K562 (cell line): ENCODE data around the gene ZNF385C. TPM values are rescaled to one million over a fixed set of nuclear protein-coding genes. Genes with fewer than 3 reads are reported as not detected.

Experiments used
- ATAC-seq: fragments of 200-7000 bp; cut with Tn5 transposase; 3 replicates; pipeline ENCODE4 v1.9.1; 2020; ENCODE audit warnings: moderate library complexity
- BruUV-seq: library from RNA; stranded (reverse); fragments of 400-500 nt; replicated peaks from 2 replicates; lab custom pipeline; 2021; lab: Mats Ljungman, UMichigan
- CTCF ChIA-PET: fragments of 300-600 bp; formaldehyde crosslinking; extraction: SDS; loops from one replicate; lab custom pipeline; 2021; ENCODE audit warnings: low intra/inter-chr PET ratio; lab: Yijun Ruan, JAX
- POLR2A ChIA-PET: fragments of 300-600, 350-650 bp; sonication (Branson Sonifier 250); formaldehyde crosslinking; extraction: SDS; loops from one replicate; lab custom pipeline; 2021; ENCODE audit warnings: antibody characterized with exemption, inconsistent platforms; lab: Yijun Ruan, JAX
- DNase-seq, 4 experiments: peaks; one replicate each; pipeline versions ENCODE4 v3.0.0 to v3.0.0-alpha.2; 2011 to 2018; ENCODE audit warnings: low spot score in 3 of 4, mixed read lengths in 3 of 4; ENCODE audit errors: extremely low read depth in 1 of 4
- FAIRE-seq: peaks from 2 replicates; lab custom pipeline; 2011; peaks lifted over from hg19 to GRCh38; lab: Jason Lieb, UNC
- H2AFZ ChIP-seq: 2 replicates; pipeline ENCODE4 v1.6.0; 2011; ENCODE audit warnings: low read depth, low read length, control low read depth, inconsistent platforms
- H3K27ac ChIP-seq: fragments of 200-600 bp; 3 replicates; pipeline ENCODE4 v1.8.0; 2011; ENCODE audit warnings: low read depth, mild to moderate bottlenecking, control low read depth, inconsistent platforms, low read length, moderate library complexity, mixed read lengths; ENCODE audit errors: extremely low read depth
- H3K27me3 ChIP-seq, 2 experiments: fragments of 300-600 bp in 1 of 2; 2 replicates in 1 of 2; 3 replicates in 1 of 2; pipeline versions ENCODE4 v1.6.0 to v1.8.0; 2011; ENCODE audit warnings: inconsistent platforms in 2 of 2, low read length in 2 of 2, mild to moderate bottlenecking in 1 of 2, mixed read lengths in 1 of 2, moderate library complexity in 1 of 2; ENCODE audit not compliant: control insufficient read depth in 2 of 2, insufficient read depth in 2 of 2
- H3K36me3 ChIP-seq: fragments of 300-600 bp; 3 replicates; pipeline ENCODE4 v1.8.0; 2011; ENCODE audit warnings: mild to moderate bottlenecking, low read length, inconsistent platforms; ENCODE audit not compliant: control insufficient read depth, insufficient read depth
- H3K4me1 ChIP-seq, 2 experiments: fragments of 200-600 bp in 1 of 2; replicated peaks in 1 of 2; 2 replicates in 1 of 2; 3 replicates in 1 of 2; pipeline versions ENCODE4 v1.5.1 to v1.8.0; 2011; ENCODE audit warnings: inconsistent platforms in 2 of 2, low read length in 2 of 2, mild to moderate bottlenecking in 1 of 2, mixed read lengths in 1 of 2, moderate library complexity in 1 of 2; ENCODE audit not compliant: control insufficient read depth in 2 of 2, insufficient read depth in 2 of 2
- H3K4me2 ChIP-seq: 2 replicates; pipeline ENCODE4 v1.6.1; 2011; ENCODE audit warnings: low read length, control low read depth, inconsistent platforms, mixed read lengths; ENCODE audit not compliant: insufficient read depth
- H3K4me3 ChIP-seq: fragments of 200-600 bp; sonication (generic), shearing (Covaris generic); 2 replicates; pipeline ENCODE4 v1.5.1; 2016; ENCODE audit warnings: control low read depth, inconsistent platforms
- H3K79me2 ChIP-seq: fragments of 200-600 bp; 3 replicates; pipeline ENCODE4 v1.8.0; 2011; ENCODE audit warnings: low read length, inconsistent platforms; ENCODE audit not compliant: control insufficient read depth, insufficient read depth
- H3K9ac ChIP-seq, 2 experiments: 2 replicates each; pipeline versions ENCODE4 v1.6.0 to v1.6.1; 2011; ENCODE audit warnings: low read depth in 2 of 2, low read length in 2 of 2, control low read depth in 1 of 2, inconsistent platforms in 1 of 2, mild to moderate bottlenecking in 1 of 2, mixed read lengths in 1 of 2; ENCODE audit not compliant: insufficient read depth in 1 of 2
- H3K9me1 ChIP-seq: one replicate; pipeline ENCODE4 v1.6.0; 2011; ENCODE audit warnings: inconsistent platforms, mild to moderate bottlenecking, low read length, moderate library complexity; ENCODE audit not compliant: control insufficient read depth, insufficient read depth
- H3K9me3 ChIP-seq: replicated peaks from 2 replicates; pipeline ENCODE4 v1.5.1; 2011; ENCODE audit warnings: low read depth, low read length, inconsistent platforms; ENCODE audit not compliant: control insufficient read depth, insufficient read depth
- H4K20me1 ChIP-seq: replicated peaks from 2 replicates; pipeline ENCODE4 v1.6.1; 2011; ENCODE audit warnings: low read length, inconsistent platforms, mixed read lengths; ENCODE audit not compliant: control insufficient read depth, insufficient read depth
- ZNF121 ChIP-seq: sonication (generic); formaldehyde crosslinking; conservative IDR thresholded peaks from 2 replicates; pipeline ENCODE4 v1.8.0; 2022; ENCODE audit warnings: missing genetic modification reagents
- WGBS: fragments of 100-300 bp; shearing (Covaris generic); methylation state at CpG from one replicate; pipeline ENCODE4 v1.1.6; 2016; ENCODE audit warnings: low coverage, mixed read lengths; ENCODE audit not compliant: insufficient coverage; ENCODE audit errors: missing lambda C conversion rate; 5-methylcytosine and 5-hydroxymethylcytosine counted together
- in situ Hi-C: fragments of 300-500 bp; cut with MboI; formaldehyde crosslinking; loops from 4 replicates; pipeline ENCODE4 v1.15.0; 2018; ENCODE audit warnings: inconsistent platforms, mixed read lengths
- intact Hi-C: fragments of 100-400 bp; cut with micrococcal nuclease; formaldehyde crosslinking; loops from 2 replicates; pipeline ENCODE4 v1.14.2; 2022
- polyA plus RNA-seq, 8 experiments: library from polyadenylated mRNA; depleted of rRNA in 4 of 8; stranded (reverse) in 5 of 8; unstranded in 3 of 8; fragments of >200 nt; fragmentation: Nextera tagmentation in 2 of 8; fragmentation: Illumina TruSeq in 1 of 8; extraction: Ambion mirVana in 2 of 8; extraction: Trizol in 1 of 8; gene quantifications; 2 replicates each; pipeline versions ENCODE4 v1.2.1 to v1.2.3, GENCODE V29; 2011 to 2014; ENCODE audit warnings: inconsistent platforms in 1 of 8, missing spikeins in 1 of 8
- total RNA-seq, 7 experiments: library from RNA; depleted of rRNA in 6 of 7; stranded (reverse); fragments of >200 nt in 6 of 7; fragmentation: Illumina TruSeq in 2 of 7; extraction: Trizol in 2 of 7; gene quantifications; 2 replicates each; pipeline versions ENCODE4 v1.2.1 to v1.2.3, GENCODE V29; 2011 to 2021; ENCODE audit warnings: low replicate concordance in 1 of 7
- TF ChIP-seq, protein P1 (sequence below): fragments of 150-350 bp; IDR thresholded peaks from 2 replicates; pipeline ENCODE4 v1.6.1; 2014; ENCODE audit warnings: low read depth, mild to moderate bottlenecking, low read length, borderline replicate concordance

ZNF385C gene
- total and polyA plus RNA-seq, 9 of the 15 experiments (the other 6 are each of a cell fraction or from before 2014, with no cell fraction given) = 0.03 to 0.35 (median 0.18) TPM; not detected in 1

- WGBS = 95% methylated on average over 6 of the region's 6 CpGs
- TF ChIP-seq, protein P1, sequence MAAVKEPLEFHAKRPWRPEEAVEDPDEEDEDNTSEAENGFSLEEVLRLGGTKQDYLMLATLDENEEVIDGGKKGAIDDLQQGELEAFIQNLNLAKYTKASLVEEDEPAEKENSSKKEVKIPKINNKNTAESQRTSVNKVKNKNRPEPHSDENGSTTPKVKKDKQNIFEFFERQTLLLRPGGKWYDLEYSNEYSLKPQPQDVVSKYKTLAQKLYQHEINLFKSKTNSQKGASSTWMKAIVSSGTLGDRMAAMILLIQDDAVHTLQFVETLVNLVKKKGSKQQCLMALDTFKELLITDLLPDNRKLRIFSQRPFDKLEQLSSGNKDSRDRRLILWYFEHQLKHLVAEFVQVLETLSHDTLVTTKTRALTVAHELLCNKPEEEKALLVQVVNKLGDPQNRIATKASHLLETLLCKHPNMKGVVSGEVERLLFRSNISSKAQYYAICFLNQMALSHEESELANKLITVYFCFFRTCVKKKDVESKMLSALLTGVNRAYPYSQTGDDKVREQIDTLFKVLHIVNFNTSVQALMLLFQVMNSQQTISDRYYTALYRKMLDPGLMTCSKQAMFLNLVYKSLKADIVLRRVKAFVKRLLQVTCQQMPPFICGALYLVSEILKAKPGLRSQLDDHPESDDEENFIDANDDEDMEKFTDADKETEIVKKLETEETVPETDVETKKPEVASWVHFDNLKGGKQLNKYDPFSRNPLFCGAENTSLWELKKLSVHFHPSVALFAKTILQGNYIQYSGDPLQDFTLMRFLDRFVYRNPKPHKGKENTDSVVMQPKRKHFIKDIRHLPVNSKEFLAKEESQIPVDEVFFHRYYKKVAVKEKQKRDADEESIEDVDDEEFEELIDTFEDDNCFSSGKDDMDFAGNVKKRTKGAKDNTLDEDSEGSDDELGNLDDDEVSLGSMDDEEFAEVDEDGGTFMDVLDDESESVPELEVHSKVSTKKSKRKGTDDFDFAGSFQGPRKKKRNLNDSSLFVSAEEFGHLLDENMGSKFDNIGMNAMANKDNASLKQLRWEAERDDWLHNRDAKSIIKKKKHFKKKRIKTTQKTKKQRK = no peak
- TF ChIP-seq ZNF121 (CRISPR knock-in tag) = peak; percentile 70
- TF ChIP-seq, all 486 proteins: peak for 1
- no peak overlapping the region for H3K4me2 ChIP-seq
- no peak for FAIRE-seq
- H3K9me1 ChIP-seq = no peaks in the 10 kb centered on the region
- no peaks in the 10 kb centered on the region for H3K9me3 ChIP-seq
- H3K36me3 ChIP-seq = peaks cover 81% of the 10 kb centered on the region
- no peak overlapping the region for H3K27ac ChIP-seq
- H3K27me3 ChIP-seq = no peaks in the 10 kb centered on the region
- CTCF ChIA-PET = interaction anchor here (0.6 kb wide), 1 partner anchor 25 kb away, joined by 3 read pairs; no protein-coding TSS in a partner anchor
- no peak overlapping the region for H3K9ac ChIP-seq
- BruUV-seq = no TSS peak
- ATAC-seq = no peak
- in situ Hi-C loops = no loop called here
- H3K4me1 ChIP-seq = peaks cover 0 to 8% of the 10 kb centered on the region in 2 experiments; a peak in 2 of 5 replicates
- no peak overlapping the region for H2AFZ ChIP-seq
- no peak for DNase-seq
- H4K20me1 ChIP-seq = 0 out of 2 replicates have a peak, but pooled peaks cover 3% of the 10 kb centered on the region
- intact Hi-C loops = no loop called here
- POLR2A ChIA-PET = interaction anchor here (1.9 kb wide), 1 partner anchor 11 kb away, joined by 6 read pairs; no protein-coding TSS in a partner anchor
- peaks cover 19% of the 10 kb centered on the region; the same call in 2 of the 3 replicates for H3K79me2 ChIP-seq
- no peak overlapping the region for H3K4me3 ChIP-seq
Measured at GRCh38 chr17:42127414-42127813, 29.1 kb upstream of the ZNF385C start.
